IPS-18c (cell line): ENCODE results near the gene IFI30.

ENCODE experiments used
- H3K4me3 ChIP-seq: 2 replicates; pipeline ENCODE4 v1.7.0; 2013; ENCODE audit warnings: low read depth, mild to moderate bottlenecking, low read length, moderate library complexity; ENCODE audit not compliant: insufficient read depth
- H3K9me3 ChIP-seq: one replicate; pipeline ENCODE4 v1.6.1; 2013; ENCODE audit warnings: mild to moderate bottlenecking, low read length, moderate library complexity; ENCODE audit not compliant: control insufficient read depth, insufficient read depth

The IFI30 gene

DNA sequence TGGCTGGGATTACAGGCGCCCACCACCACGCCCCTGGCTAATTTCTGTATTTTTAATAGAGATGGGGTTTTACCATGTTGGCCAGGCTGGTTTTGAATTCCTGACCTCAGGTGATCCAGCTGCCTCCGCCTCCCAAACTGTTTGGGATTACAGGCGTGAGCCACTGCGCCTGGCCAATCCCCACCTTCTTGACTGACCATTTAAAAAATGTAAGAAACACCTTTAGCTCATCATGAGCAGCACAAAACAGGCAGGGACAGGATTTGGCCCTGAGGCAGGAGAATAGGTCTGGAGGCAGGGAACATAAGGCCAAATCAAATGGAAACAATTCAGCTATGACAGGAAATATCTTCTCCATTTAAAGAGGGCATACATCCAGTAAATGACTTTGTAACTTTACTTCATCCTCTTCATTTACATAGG lies 18.0 kb downstream of the IFI30 start:
- H3K4me3 ChIP-seq: no peak overlapping the region
- no peaks in the 10 kb centered on the region for H3K9me3 ChIP-seq

DNA sequence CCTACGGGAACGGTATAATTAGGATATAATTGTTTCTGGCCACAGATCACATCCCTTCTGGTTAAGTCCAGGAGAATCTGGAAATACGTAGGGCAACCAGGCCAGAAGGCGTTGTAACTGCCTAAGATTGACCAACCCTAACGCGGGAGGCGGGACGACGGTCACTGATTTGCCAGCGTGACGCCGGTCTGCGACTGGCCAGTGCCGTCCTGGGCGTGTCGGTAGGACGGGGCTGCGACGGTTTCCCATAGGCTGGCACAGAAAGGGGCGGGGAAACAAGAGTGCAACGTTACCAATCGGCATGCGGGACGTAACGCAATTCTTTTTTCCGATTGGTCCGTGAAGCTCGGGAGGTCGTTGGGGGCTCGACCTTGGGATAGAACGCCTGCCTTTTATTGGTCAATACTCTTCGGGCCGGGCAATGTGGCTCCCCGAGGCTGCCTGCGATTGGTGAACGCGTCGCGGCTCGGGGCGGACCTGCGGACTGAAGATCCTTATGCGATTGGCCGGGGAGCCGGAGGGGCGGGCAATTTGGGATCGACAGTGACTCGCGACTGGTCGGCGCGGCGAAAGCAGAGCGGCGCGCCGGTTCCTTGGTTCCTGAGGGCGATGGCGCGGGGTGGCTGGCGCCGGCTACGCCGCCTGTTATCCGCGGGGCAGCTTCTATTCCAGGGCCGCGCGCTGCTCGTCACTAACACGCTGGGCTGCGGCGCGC lies 19.2 kb downstream of the IFI30 start, which contains the start of gene MPV17L2:
Gene MPV17L2, plus strand, starts transcription at position 546 of the 715 bp plus-strand sequence. Its CDS starts 64 bp downstream, at position 610.
- Histone ChIP-seq H3K4me3 (peak within 1 kb of the TSS; percentile 87), H3K9me3 (no peaks in the 10 kb centered on the region)

DNA sequence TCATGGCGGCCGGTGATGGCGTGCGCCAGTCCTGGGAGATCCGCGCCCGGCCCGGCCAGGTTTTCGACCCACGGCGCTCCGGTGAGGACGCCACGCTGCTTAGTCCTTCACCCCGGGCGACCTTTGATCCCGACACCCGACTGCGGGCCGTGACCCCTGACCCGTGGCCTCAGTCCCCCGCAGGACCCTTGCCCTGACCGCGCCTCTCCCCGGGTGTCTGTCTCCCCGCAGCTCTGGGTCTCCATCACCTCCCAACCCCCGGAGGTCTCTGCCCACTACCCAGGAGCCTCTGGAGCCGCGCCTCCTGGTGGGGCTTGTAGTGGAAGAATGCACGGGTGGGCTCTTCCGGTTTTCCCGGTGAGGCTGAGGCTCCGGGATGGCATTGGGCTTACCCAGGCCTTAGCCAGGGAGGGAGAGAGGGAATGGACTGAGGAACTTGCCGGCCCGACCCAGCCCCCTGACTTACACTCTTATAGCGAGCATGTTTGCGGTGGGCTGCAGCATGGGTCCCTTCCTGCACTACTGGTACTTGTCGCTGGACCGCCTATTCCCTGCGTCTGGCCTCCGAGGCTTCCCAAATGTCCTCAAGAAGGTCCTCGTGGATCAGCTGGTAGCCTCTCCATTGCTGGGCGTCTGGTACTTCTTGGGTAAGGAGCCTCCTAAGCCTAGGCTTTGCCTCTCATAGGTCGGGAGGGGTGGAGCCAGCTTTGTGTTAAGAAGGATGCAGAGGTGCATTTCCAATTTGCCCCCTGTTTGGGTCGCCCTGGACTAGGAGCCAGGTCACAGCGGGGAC lies 20.0 kb downstream of the IFI30 start:
- Histone ChIP-seq H3K9me3 (no peaks in the 10 kb centered on the region), H3K4me3 (peak overlapping the region; percentile 87)

DNA sequence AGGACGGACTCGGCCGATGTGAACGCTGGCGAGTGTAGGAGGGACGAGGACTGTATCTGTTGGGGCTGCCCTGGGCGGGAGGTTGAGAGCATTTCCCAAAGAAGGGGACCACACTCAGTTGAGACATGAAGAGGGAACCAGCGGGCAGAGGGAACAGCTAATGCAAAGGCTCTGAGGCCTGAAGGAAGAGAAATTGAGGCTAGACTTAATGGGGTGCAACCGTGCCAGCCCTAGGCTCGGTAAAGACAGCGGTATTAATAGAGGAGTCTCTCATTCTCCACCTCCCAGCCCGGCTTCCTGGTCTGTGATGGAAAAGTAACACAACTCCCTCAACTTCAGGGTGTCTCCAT lies 20.5 kb downstream of the IFI30 start:
- no peaks in the 10 kb centered on the region for H3K9me3 ChIP-seq
- peak overlapping the region; percentile 87 for H3K4me3 ChIP-seq

DNA sequence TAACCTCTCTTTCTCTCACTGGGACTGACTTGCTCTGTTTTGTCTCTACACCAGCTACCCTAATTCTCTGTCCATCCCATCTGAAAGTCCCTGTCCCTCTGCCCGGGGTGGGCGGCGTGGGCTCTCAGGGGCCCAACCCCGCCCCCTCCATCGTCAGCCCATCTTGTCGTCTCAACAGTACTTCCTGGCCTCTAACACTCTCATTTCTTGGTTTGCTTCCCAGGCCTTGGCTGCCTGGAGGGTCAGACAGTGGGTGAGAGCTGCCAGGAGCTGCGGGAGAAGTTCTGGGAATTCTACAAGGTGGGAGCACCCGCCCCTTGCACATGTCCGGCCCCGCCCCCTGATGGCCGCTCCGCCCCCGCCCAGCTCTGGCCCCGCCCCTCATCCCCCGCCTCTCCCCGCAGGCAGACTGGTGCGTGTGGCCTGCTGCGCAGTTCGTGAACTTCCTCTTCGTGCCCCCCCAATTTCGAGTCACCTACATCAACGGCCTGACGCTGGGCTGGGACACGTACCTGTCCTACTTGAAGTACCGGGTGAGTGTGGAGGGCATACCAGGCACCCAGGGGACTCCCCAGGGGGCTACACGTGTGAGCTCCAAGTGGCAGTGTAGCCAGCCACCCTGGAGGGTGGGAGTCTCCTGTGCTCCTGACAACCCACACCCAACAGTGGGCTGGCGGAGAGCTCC lies 21.1 kb downstream of the IFI30 start:
- Histone ChIP-seq H3K9me3 (no peaks in the 10 kb centered on the region), H3K4me3 (peak overlapping the region; percentile 9)

DNA sequence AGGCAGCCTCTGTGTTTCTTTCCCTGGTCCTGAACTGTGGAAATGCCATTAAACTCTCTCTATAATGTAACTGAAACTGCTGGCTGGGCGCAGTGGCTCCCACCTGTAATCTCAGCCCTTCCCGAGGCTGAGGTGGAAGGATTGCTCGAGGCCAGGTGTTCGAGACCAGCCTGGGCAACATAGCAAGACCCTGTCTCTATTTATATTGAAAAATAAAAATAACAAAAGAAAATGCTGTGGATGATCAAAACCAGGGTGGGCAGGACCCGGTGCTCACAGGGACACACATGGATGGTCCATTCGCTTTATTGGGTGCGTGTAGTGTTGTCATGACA lies 22.9 kb downstream of the IFI30 start:
- no peak overlapping the region for H3K4me3 ChIP-seq

DNA sequence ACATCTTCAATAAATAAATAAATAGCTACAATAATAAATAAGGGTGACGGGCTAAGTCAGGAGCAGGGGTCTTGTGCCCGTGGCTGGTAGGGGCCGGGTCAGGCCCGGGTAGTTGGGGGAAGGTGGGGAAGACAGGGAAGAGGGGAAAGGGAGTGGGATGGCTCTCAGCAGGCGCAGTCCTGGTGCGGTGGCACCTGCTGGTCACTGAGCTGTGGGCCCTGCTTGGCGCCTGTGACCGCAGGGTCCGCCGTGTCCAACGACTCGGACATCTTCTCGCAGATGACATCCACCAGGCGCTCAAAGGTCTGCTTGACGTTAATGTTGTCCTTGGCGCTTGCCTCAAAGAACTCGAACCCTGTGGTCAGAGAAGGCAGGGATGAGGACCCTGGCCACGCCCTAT lies 23.7 kb downstream of the IFI30 start:
- no peaks in the 10 kb centered on the region for H3K9me3 ChIP-seq
- no peak overlapping the region for H3K4me3 ChIP-seq

More for the DNA sequence above, 22.9 kb downstream of the IFI30 start:
- no peaks in the 10 kb centered on the region for H3K9me3 ChIP-seq

DNA sequence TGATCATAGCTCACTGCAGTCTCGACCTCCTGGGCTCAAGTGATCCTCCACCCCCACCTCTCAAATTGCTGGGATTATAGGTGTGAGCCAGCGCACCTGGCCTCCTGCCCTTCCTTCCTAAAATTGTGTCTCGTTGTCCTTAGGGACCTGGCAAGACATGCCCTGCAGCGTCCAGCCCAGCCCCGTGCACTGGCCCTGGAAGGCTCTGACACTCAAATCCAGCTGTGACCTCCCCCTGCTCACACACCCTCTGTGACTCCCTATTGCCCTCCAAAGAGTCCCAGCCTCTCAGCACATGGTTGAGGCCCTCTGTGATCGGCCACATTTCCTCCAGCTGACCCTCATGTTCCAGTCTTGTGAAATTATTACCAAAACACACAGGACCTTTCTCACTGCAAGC lies 24.3 kb downstream of the IFI30 start:
- no peak overlapping the region for H3K4me3 ChIP-seq

DNA sequence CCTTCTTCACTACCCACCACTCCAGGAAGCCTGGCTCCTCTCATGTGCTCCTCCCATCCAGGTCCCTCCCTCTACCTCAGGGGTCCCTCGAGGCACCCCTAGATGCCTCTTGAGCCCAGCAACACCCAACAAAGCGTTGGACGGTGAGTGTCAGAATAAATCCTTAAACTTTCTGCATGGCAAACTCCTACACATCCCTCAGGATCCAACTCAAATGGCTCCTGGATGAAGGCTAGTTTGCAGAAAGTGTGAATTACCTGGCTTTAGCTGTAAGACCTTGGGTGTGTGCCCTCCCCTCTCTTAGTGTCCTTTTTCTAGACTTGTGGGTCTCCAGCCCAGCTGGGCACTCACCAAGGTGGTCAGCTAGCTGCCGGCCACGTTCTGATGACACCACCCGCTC lies 24.8 kb downstream of the IFI30 start:
- no peak overlapping the region for H3K4me3 ChIP-seq
- no peaks in the 10 kb centered on the region for H3K9me3 ChIP-seq

More for the DNA sequence above, 24.3 kb downstream of the IFI30 start:
- H3K9me3 ChIP-seq: no peaks in the 10 kb centered on the region

DNA sequence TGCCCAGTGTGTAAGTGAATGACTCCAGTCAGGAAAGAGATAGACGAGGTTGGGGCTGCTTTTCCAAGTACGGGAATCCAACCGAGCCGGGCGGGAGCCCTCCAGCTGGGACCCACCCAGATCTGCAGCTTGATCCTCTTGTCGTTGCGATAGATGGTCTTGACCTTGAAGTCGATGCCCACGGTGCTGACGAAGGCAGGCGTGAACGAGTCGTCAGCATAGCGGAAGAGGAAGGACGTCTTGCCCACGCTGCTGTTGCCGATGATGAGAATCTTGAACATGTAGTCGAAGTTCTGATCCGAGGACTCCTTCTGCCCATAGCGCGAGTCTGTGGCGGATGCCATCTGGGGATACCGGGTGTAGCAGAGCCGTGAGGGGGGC lies 28.8 kb downstream of the IFI30 start:
- no peaks in the 10 kb centered on the region for H3K9me3 ChIP-seq
- no peak overlapping the region for H3K4me3 ChIP-seq

DNA sequence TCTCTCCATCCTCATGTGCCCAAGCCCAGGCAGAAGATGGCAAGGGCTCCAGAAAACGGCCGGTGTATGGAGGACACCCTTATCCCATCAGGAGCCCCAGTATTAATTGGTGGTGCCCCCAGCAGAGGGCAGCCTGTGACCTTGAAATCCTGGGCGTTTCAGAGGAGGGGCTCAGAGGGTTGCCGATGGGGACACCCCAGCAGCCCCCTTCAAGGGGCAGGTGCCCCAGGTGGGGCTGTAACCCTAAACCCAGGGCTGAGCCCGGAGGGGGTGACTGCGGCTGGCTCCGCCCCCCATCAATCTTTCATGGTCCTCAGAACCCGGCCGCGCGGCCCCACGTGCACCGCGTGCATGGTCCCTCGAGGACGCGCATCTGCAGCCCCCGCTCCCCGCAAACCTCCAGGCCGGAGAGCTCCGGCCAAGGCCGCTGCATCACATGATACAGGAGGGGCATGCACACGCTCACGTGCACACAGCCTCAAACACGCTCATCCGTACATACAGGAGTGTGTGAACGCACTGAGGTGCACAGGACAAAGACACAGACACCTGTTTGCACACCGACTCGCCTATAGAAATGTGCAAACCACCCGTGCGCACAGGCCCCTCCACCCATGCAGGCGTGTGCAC lies 29.3 kb downstream of the IFI30 start:
- no peaks in the 10 kb centered on the region for H3K9me3 ChIP-seq
- peak overlapping the region; percentile 86 for H3K4me3 ChIP-seq

DNA sequence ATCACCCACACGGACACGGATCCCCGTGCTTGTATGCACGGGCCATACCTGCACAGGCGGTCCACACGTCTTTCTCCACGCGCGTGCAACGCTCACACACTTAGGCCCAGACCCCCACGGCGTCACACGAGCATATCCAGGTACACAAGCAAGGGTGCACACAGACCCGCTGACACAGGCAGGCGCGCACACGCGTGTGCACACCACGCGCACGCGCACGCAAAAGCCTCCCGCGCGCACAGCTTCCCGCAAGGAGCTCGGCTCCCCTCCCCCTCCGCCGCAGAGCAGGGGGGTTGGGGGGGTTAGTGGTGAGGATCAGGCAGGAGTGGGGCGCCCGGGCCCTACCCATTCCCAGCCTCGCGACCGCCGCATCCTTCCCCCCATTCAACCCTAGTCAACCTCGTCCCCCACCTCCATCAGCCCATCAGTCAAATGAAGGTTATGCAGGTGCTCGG lies 29.8 kb downstream of the IFI30 start:
- H3K9me3 ChIP-seq: no peaks in the 10 kb centered on the region
- H3K4me3 ChIP-seq: peak overlapping the region; percentile 86

DNA sequence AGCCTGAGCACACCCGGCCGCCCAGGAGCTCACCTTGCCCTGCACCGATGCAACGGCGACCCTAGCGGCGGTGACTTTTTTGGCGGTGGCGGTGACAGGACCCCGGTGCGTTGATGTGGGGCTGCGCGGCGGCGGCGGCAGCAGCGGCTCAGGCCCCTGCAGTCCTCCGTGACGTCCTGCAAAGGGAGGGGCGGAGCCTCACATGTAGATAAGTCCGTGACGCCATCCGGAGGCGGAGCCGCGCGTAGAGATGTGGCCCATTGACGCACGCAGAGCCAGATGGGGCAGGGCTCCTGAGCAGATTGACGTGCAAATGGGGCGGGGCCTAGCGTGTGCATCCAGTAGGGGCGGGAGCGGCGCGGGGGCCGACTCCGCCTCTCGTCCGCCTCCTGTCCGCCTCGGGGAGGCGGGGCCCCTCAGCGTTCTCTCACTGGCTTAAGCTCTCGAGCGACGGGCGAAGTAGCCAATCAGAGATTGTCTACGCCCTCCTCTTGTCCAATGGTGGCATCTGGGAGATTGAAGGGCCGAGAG lies 30.3 kb downstream of the IFI30 start, which contains the start of gene RAB3A:
Gene RAB3A, minus strand, starts transcription at position 180 of the 531 bp plus-strand sequence. CDS start 1,302 bp downstream, outside the sequence.
- Histone ChIP-seq H3K9me3 (no peaks in the 10 kb centered on the region), H3K4me3 (peak within 1 kb of the TSS; percentile 86)

DNA sequence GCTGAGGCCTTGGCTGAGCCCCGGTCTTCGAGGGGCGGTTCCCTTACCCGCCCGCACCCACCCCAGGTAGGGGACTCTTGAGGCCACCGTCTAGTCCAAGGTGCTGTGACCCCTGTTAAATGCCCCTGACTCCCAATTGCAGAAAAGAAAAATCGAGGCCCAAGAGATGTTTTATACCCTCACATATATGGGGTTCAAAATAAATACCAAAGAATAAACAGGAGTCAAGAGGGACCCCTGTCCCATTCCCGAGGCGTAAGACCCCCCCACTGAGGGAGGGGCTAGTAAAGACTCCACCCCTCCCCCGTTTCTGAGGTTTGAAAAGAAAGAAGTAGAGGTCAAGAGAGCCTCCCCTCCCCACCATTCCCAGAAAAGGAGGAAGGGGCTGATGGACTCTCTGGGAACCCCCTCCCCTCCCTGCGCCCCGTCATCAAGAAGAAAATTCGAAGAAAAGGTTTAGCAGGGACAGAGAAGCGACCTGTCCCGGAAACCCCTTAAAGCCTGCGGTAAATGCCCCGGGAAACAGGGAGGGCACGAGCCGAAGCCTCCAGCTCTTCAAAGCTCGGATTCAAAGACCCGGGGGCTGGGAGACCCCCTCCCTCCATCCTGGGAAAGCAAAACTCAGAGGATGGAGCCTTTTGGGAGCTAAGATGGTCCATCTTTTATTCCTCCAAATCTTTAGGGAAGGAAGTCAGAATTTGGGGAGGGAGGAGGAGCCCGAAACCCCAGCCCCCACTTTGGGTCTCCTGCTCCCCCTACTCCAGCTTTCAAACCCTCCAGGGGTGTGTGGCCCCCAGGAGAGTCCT lies 31.0 kb downstream of the IFI30 start:
- Histone ChIP-seq H3K9me3 (no peaks in the 10 kb centered on the region), H3K4me3 (peak overlapping the region; percentile 72)

DNA sequence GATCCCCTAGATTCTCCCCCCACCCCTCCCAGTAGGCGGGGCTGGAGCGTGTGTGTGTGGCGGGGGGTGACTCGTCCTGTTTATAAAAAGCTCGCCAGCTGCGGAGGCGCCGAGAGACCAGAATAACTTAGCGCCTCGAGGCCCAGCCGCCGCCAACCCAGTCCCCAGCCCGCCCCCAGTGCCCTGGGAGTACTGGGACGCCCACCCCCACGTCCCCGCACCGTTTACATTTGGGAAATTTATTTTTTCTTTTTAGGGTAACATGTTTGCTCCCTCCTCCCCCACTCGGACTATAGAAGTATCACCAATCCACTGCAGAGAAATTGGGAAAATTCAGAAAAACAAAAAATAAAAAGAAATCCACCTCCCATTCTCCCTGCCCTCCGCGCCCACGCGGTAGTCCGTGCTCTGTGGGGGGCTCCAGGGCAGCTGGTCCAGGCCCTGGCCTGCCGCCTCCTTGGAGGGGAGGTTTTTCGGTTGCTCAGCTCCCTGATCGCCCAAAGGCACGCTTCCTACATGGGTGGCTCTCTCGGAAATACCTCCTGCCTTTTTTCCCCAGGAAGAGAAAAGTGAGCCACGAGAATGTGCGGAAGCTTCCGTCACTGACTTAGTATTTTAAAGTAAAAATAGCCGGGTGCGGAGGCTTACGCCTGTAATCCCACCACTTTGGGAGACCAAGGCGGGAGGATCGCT lies 31.7 kb downstream of the IFI30 start:
- Histone ChIP-seq H3K9me3 (no peaks in the 10 kb centered on the region), H3K4me3 (peak overlapping the region; percentile 72)

DNA sequence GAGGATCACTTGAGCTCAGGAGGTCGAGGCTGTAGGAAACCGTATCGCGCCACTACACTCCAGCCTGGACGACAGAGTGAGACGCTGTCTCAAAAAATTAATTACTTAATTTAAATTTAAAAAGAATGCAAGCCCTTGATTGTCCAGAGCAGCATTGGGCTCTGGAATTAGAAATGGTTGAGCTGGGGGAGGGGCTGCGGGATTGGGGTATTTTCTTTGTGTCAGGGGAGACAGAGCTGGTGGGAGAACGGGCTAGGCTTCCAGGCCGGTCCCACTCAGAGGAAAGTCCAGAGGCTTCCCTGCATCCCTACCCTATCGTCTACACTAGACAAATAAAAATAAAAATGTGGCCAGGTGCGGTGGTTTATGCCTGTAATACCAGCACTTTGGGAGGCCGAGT lies 32.4 kb downstream of the IFI30 start:
- Histone ChIP-seq H3K4me3 (peak overlapping the region; percentile 72; the same call in 1 of the 2 replicates), H3K9me3 (no peaks in the 10 kb centered on the region)
